ENCODE data around the gene PKN1.

The PKN1 gene

GRCh38 chr19:14470031-14470876 lies 37.1 kb downstream of the PKN1 start:
- no peak for DNase-seq

DNA sequence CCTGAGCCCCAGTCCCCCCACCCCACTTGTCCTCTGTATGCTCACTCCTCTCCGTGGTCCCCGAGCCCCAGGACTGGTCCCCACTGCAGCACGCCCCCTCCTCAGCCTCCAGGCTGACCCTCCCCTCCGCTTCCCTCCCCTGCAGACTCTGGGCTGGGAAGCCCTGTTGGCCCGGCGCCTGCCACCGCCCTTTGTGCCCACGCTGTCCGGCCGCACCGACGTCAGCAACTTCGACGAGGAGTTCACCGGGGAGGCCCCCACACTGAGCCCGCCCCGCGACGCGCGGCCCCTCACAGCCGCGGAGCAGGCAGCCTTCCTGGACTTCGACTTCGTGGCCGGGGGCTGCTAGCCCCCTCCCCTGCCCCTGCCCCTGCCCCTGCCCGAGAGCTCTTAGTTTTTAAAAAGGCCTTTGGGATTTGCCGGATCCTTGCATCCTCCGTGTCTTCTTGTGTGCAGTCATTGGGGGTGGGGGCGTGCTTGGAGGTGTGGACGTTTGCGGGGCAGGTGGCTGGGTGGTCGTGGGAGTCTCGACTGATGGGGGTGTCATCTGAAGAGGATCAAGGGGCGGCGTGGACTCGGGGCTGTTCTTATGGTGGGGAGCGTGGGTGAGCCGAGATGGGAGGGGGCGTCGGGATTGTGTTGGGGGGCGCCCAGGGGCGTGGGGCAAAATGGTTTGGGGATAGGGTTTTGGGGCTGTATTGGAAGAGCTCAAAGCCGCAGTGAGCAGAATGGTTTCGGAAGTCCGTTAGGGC lies 38.5 kb downstream of the PKN1 start:
- no peak for DNase-seq

- peak; percentile 62 for DNase-seq
Measured at GRCh38 chr19:14472202-14472938, 39.3 kb downstream of the PKN1 start.

DNA sequence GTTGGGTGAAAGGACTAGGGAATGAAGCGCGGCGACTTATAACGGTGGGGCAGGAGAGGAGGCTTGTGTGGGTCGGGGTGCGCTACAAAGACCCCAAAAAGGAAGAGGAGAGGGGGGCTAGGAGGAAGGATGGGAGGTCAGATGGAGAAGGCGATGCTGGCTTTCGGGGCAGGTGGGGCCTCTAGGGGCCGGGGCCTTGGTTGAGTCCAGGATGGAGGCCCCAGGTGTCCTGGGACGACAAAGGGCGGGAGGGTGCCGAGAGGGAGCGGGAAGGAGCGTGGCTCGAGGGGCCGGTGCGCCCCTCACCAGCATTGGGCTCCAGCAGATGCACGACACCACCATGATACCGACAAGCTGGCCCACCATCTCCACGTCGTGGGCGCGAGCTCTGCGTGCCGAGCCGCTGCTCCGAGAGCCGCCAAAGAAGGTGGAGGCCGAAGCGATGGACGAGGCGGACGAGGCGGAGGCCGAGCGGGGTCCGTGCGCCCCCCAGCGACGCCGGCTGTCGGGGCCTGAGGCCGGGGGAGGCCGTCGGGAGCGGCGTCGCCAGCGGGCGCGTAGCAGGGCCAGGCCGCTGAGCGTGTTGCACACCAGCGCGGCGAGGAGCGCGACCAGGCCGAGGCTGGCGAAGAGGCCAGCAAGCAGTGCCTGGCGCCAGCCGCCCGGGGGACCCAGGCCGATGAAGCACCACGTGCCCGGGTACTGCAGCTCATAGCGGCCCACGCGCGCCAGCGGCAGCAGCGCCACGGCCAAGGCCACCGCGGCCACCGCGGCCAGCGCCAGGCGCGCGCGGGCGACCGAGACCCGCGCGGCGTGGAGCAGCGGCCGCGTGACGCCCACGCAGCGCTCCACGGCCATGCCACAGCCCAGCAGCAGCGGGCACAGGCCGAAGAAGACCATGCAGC lies 40.2 kb downstream of the PKN1 start:
- DNase-seq: no peak

GRCh38 chr19:14473978-14474578 lies 41.0 kb downstream of the PKN1 start:
- DNase-seq: no peak

DNA sequence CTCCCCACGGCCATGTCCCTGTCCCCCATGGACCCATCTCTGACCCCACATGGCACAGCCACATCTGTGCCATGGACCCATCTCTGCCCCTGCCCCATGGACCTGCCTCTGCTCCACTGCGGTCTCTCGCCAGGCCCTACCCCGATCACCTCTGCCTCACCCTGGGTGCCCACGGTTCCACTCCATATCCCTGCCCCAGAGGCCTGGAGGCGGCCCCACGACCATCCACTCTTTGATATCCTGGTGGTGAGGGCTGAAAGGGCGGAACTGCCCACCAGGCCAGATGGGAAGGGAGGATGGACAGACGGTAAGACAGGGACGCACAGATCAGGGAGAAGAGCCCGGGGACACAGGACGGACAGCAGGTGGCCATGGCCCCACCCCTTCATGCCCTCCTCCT lies 41.7 kb downstream of the PKN1 start:
- DNase-seq: no peak

- no peak for DNase-seq
Measured at GRCh38 chr19:14475251-14476073, 42.4 kb downstream of the PKN1 start, which contains the start of gene PTGER1. PTGER1 (minus strand) TSS chr19:14475354; CDS start chr19:14474320, 1,034 bp downstream.

GRCh38 chr19:14476327-14476672 lies 43.2 kb downstream of the PKN1 start:
- no peak for DNase-seq

DNA sequence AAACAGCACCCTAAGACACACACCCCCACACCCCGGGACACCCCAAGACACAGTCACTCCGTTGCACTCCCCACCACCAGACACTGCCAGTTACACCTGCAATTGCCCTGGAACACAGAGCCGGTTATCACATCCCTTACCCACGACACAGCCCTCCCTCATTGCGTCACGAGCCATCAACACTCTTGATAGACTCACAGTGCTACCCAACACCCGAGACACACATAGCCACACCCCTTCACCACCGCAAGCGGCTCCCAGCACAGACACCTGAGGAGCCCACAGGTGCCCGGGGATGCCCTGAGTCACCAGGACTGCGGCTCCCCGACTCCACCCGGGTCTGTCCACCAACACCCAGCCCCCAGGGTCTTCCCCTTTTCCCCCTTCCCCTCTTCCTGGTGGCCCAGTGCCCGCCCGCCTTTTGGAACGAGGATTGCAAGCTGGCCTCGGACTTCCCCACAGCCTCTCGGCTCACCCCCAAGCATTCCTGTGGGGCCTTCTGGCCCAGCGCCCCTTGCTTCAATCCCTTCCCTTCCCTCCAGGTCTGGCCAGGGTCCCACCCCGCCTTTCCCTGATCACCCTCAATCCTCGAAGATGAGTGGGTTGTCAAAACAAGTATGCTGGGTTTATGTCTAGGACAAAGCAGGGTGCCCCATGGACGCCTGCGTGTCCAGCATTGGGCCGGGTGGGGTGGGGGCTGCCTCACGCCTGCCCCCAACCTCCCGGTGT lies 43.7 kb downstream of the PKN1 start:
- DNase-seq: no peak

DNA sequence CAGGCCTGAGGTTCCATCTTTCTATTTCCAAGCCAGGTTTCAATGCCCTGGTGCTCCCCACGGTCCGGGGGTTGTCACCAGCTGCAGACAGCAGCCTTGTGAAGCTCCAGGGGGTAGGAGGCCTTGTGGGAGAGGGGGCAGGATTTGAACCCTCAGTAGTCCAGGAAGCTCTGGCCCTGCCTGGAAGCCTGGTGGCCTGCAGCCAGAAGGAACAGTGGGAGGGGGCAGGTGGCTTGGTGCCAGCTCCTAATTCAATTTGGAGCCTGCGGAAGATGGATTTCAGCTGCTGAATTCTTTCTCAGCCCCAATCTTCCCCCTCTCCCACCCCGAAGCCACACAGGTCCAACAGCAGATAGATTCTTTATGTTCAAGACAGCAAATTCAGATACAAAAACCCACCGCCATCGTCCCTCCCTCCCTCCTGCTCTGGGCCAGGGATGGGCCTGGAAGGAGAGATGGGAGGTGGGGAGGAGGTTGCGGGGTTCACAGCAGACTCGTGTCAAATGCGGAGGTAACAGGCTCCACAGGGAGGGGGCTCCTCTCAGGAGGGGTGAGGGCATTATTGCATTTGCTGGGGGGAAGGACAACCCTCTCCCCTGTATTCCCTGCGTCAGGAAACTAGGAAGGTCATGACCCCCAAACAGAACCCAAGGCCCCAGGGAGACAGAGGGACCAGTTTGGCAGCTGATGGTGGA lies 44.5 kb downstream of the PKN1 start:
- no peak for DNase-seq

- no peak for DNase-seq
Measured at GRCh38 chr19:14478113-14478545, 45.0 kb downstream of the PKN1 start.

GRCh38 chr19:14479309-14479974 lies 46.3 kb downstream of the PKN1 start:
- DNase-seq: no peak

DNA sequence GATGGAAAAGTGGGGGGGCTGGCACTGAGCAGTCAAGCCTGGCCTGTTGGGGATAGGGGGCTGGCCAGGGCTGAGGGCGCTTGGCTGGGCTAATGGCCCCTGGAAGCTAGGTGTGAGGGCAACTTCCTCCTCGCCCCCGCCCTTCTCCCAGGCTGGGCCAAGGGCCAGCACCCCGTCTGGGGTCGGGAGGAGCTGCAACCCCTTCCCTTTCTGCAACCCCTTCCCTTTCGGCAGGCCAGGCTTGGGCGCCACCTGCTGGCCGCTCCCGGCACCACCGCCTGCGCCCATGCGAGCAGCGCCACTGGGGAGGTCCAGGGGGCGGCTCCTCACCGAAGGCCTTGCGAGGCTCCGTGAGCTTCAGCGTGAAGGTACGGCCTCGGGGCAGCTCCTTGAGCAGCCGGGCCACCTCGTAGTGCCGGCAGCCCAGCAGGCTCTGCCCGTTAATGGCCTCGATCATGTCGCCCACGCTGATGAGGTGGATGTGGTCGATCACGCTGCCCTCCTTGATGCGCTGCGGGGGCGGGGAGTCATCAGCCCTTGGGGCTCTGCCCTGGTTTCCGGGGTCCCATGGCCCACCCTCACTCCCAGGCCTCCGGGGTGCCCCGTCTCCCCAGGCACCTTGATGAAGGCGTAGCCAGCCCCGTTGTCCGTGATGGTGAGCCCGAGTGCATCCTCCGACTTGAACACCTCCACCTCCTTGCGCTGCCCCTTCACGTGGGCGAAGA lies 47.0 kb downstream of the PKN1 start:
- DNase-seq: no peak

DNA sequence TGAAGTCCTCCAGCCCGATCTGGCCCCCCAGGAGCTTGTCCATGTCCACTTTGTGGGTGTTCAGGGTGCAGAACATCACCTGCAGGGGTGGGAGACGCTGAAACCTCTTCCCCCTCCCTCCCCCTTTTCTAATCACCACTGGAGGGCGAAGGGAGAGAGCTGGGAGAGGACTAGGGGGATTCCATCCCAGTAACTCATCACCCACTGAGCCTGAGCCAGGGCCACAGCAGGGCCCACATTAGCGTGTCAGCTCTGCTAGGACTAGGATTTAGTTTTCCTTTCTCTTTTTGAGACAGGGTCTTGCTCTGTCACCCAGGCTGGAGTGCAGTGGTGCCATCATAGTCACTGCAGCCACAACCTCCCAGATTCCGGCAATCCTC lies 47.6 kb downstream of the PKN1 start:
- no peak for DNase-seq

GRCh38 chr19:14482172-14482941 lies 49.3 kb downstream of the PKN1 start:
- no peak for DNase-seq

DNA sequence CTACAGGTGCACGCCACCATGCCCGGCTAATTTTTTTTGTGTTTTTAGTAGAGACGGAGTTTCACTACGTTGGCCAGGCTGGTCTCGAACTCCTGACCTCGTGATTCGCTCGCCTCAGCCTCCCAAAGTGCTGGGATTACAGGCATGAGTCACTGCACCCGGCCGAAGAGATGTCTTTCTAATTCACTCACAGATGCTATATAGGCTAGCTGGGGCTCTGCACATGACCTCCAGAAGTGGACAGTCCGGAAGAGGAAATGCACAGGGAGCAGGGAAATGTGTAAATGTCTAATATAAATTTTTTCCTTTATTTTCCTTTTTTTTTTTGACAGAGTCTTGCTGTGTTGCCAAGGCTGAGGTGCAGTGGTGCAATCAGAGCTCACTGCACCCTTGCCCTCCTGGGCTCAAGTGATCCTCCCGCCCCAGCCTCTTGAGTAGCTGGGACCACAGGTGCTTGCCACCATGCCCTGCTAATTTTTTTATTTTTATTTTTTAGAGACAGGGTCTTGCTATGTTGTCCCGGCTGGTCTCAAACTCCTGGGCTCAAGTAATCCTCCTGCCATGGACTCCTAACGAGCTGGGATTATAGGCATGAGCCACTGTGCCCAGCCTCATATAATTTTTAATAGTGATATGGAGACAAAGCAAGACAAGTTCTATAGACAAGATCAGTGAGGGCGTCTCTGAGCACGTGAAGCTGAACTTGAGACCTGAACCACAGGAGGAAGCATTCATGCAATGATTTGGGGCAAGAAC lies 54.4 kb downstream of the PKN1 start:
- DNase-seq: no peak
